OCI-LY3 (cell line): ENCODE results near the gene DENND5A.

ENCODE experiments used
- H2AFZ ChIP-seq: fragments of 200-600, 300-600 bp; shearing (Covaris generic); 2 replicates; pipeline ENCODE4 v1.6.0; 2014; ENCODE audit warnings: antibody characterized with exemption, low read depth, low read length
- H3K27ac ChIP-seq: fragments of 200-600, 300-600 bp; sonication (generic); 2 replicates; pipeline ENCODE4 v1.5.1; 2014; ENCODE audit warnings: mild to moderate bottlenecking, low read length, moderate library complexity, mixed read lengths
- H3K27me3 ChIP-seq: fragments of 200-600, 300-600 bp; sonication (generic); 2 replicates; pipeline ENCODE4 v1.6.1; 2014; ENCODE audit warnings: low read depth, low read length, mixed read lengths
- H3K36me3 ChIP-seq: fragments of 200-600, 300-600 bp; sonication (generic); replicated peaks from 2 replicates; pipeline ENCODE3; 2014; ENCODE audit warnings: low read depth, low read length, mixed read lengths
- H3K4me1 ChIP-seq: fragments of 300-600, 200-600 bp; sonication (generic); 2 replicates; pipeline ENCODE4 v1.6.1; 2014; ENCODE audit warnings: low read length, mixed read lengths
- H3K4me2 ChIP-seq: fragments of 200-600, 300-600 bp; sonication (generic); 2 replicates; pipeline ENCODE4 v1.6.1; 2014; ENCODE audit warnings: low read length, mixed read lengths
- H3K4me3 ChIP-seq: fragments of 300-600, 200-600 bp; sonication (generic); 2 replicates; pipeline ENCODE4 v1.5.1; 2014; ENCODE audit warnings: antibody characterized with exemption, mild to moderate bottlenecking, low read length, moderate library complexity
- H3K79me2 ChIP-seq: fragments of 300-600, 200-600 bp; shearing (Covaris generic); 2 replicates; pipeline ENCODE4 v1.6.1; 2014; ENCODE audit warnings: mild to moderate bottlenecking, low read length, mixed read lengths
- H3K9ac ChIP-seq: fragments of 300-600, 200-600 bp; shearing (Covaris generic); 2 replicates; pipeline ENCODE4 v1.6.0; 2014; ENCODE audit warnings: mild to moderate bottlenecking, low read length, moderate library complexity
- H3K9me3 ChIP-seq: fragments of 200-600, 300-600 bp; shearing (Covaris generic); 2 replicates; pipeline ENCODE4 v1.6.1; 2014; ENCODE audit warnings: low read length, mixed read lengths; ENCODE audit not compliant: insufficient read depth
- H4K20me1 ChIP-seq: fragments of 200-600, 300-600 bp; sonication (generic); 2 replicates; pipeline ENCODE4 v1.6.1; 2016; ENCODE audit warnings: low read length, mixed read lengths; ENCODE audit not compliant: insufficient read depth
- EZH2phosphoT487 ChIP-seq: fragments of 200-600 bp; shearing (Covaris generic); IDR thresholded peaks from 2 replicates; pipeline ENCODE4 v1.6.1; 2018; ENCODE audit warnings: antibody characterized with exemption, mixed run types, low read depth
- TF ChIP-seq, protein P1 (sequence below): fragments of 200-600, 300-600 bp; sonication (generic); IDR thresholded peaks from 2 replicates; pipeline ENCODE4 v1.5.1; 2014; ENCODE audit warnings: antibody characterized with exemption, low read length, low read depth

Gene DENND5A

DNA sequence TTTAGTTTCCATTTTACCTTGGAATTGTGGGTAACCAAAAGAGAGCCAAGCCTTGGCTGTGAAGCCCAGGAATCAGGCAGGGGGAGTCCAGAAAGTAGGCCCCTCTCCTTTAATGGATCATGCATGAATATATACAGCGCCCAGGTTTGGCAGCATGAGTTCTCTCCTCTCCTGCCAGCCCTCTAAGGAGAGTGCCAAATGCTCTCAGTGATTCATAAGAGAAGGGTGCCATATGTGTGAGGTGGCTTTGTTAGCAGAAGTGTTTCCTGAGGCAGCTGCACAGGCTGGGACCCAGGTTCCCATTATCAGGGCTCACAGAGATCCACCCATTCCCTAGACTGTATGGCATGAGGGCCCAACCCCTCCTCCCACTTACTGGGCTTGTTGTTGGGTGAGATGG lies 121.4 kb downstream of the DENND5A start:
- no peaks in the 10 kb centered on the region for H3K79me2 ChIP-seq
- H3K4me3 ChIP-seq, result no peak overlapping the region
- H3K9ac ChIP-seq, result no peak overlapping the region
- H2AFZ ChIP-seq, result no peak overlapping the region
- H3K27ac ChIP-seq, result no peak overlapping the region
- H3K27me3 ChIP-seq, result no peaks in the 10 kb centered on the region
- no peaks in the 10 kb centered on the region for H3K9me3 ChIP-seq
- H4K20me1 ChIP-seq, result no peaks in the 10 kb centered on the region
- no peak overlapping the region for H3K4me2 ChIP-seq
- TF ChIP-seq EZH2phosphoT487, result no peak
- TF ChIP-seq, protein P1, sequence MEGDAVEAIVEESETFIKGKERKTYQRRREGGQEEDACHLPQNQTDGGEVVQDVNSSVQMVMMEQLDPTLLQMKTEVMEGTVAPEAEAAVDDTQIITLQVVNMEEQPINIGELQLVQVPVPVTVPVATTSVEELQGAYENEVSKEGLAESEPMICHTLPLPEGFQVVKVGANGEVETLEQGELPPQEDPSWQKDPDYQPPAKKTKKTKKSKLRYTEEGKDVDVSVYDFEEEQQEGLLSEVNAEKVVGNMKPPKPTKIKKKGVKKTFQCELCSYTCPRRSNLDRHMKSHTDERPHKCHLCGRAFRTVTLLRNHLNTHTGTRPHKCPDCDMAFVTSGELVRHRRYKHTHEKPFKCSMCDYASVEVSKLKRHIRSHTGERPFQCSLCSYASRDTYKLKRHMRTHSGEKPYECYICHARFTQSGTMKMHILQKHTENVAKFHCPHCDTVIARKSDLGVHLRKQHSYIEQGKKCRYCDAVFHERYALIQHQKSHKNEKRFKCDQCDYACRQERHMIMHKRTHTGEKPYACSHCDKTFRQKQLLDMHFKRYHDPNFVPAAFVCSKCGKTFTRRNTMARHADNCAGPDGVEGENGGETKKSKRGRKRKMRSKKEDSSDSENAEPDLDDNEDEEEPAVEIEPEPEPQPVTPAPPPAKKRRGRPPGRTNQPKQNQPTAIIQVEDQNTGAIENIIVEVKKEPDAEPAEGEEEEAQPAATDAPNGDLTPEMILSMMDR, result no peak
- H3K4me1 ChIP-seq, result peaks cover 11% of the 10 kb centered on the region
- H3K36me3 ChIP-seq, result peaks cover 58% of the 10 kb centered on the region

DNA sequence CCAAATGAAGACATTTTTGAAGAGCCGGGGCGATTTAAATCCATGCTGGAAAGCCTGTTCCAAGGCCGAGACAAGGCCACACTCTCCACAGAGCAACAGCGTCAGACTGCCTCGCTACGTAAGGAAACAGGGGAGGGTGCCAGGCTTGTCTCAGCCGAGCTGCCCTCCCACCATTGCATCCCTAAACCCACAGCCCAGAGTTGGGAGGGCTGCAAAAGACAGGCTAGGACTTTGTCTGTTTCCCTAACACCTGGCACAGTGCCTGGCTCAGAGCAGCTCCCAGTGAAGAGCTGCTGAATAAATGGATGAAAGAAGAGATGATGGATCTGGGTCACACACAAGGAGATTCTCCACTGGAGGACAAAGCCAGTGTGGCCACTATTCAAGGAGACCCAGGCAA lies 122.4 kb downstream of the DENND5A start:
- TF ChIP-seq, protein P1, result no peak
- no peak for TF ChIP-seq EZH2phosphoT487
- H4K20me1 ChIP-seq, result no peaks in the 10 kb centered on the region
- peaks cover 53% of the 10 kb centered on the region for H3K36me3 ChIP-seq

DNA sequence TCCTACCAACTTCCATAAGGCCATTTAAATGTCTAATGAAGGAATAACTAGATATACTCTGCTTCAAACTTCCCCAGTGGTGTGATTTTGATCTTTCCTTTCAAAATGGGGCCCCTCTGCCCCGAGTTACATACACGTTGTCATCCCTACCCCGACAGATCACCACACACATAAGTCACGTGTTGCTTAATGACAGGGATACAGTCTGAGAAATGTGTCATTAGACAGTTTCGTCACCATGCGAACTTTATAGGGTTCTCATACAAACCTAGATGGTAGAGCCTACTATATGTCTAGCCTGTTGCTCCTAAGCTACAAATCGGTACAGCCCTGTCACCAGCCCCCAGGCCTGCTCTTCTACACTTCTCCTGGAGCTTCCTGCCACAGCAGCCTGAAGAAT lies 124.0 kb downstream of the DENND5A start:
- Histone ChIP-seq H2AFZ (no peak overlapping the region), H3K4me3 (no peak overlapping the region), H3K27me3 (no peaks in the 10 kb centered on the region), H3K4me1 (no peaks in the 10 kb centered on the region), H3K36me3 (peaks cover 46% of the 10 kb centered on the region), H3K27ac (no peak overlapping the region), H3K9me3 (no peaks in the 10 kb centered on the region), H4K20me1 (no peaks in the 10 kb centered on the region), H3K4me2 (no peak overlapping the region), H3K9ac (no peak overlapping the region), H3K79me2 (no peaks in the 10 kb centered on the region)
- TF ChIP-seq, protein P1, result no peak
- TF ChIP-seq EZH2phosphoT487, result no peak

More for the DNA sequence above, 122.4 kb downstream of the DENND5A start:
- Histone ChIP-seq H3K9me3 (no peaks in the 10 kb centered on the region), H3K4me1 (peaks cover under 1% of the 10 kb centered on the region; the same call in 1 of the 2 replicates), H3K27me3 (no peaks in the 10 kb centered on the region), H3K4me2 (no peak overlapping the region), H3K27ac (no peak overlapping the region), H3K79me2 (no peaks in the 10 kb centered on the region), H3K4me3 (no peak overlapping the region), H3K9ac (no peak overlapping the region), H2AFZ (no peak overlapping the region)

DNA sequence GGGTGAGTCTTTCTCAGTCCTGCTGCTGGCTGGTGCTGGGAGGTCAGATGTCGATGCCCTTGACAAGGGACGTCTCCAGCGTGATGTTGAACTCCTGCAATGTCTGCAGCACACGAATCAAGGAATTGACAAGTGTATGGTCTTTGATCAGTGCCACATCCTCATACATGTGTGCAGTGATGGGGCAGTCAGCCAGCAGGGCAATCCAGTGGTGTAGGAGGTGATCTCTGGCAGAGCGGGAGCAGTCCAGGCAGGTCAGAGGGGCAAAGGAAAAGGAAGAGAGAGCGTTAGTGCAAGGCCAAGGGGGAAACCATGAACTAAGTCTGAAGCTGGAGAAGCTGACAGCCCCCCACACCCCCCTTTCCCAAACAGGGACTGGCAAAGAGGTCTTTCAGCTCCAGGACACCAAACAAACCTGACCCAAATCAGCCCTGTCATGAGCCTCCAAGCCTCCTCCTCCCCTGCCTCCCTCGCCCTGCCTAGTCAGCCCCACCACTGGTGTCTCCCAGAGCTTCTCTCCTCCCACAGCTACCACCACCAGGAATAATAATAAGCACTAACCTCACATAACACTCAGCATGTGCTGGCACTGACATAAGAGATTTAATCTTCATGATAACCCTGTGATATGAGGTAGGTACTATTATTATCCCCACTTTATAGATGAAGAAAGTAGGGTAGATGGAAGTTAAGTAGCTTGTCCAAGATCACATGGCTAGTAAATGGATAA lies 125.4 kb downstream of the DENND5A start:
- no peak overlapping the region for H3K4me3 ChIP-seq
- TF ChIP-seq EZH2phosphoT487, result no peak
- TF ChIP-seq, protein P1, result no peak
- no peaks in the 10 kb centered on the region for H3K27me3 ChIP-seq
- H3K27ac ChIP-seq, result no peak overlapping the region
- H3K9me3 ChIP-seq, result no peaks in the 10 kb centered on the region
- no peak overlapping the region for H3K9ac ChIP-seq
- H4K20me1 ChIP-seq, result no peaks in the 10 kb centered on the region
- H3K79me2 ChIP-seq, result no peaks in the 10 kb centered on the region
- H3K4me1 ChIP-seq, result no peaks in the 10 kb centered on the region
- peaks cover 34% of the 10 kb centered on the region for H3K36me3 ChIP-seq
- H3K4me2 ChIP-seq, result no peak overlapping the region
- no peak overlapping the region for H2AFZ ChIP-seq
